Measurements from ENCODE around the gene VAT1L.

VAT1L gene

DNA sequence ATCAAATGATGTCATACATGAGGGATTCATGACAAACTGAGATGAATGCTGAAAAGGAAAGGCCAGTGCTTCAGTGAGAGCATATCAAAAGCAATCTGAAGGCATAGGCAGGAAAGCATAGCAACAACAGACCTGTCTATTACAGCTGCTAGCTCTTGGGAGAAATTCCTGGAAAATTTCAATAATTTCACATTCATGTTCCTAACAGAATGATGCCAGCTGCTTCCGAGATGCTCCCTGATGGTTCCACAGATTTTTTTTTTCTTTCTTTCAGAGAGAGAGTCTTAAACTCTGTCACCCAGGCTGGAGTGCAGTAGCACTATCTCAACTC is 183.7 kb downstream of the VAT1L start:
- TF ChIP-seq, protein P1, sequence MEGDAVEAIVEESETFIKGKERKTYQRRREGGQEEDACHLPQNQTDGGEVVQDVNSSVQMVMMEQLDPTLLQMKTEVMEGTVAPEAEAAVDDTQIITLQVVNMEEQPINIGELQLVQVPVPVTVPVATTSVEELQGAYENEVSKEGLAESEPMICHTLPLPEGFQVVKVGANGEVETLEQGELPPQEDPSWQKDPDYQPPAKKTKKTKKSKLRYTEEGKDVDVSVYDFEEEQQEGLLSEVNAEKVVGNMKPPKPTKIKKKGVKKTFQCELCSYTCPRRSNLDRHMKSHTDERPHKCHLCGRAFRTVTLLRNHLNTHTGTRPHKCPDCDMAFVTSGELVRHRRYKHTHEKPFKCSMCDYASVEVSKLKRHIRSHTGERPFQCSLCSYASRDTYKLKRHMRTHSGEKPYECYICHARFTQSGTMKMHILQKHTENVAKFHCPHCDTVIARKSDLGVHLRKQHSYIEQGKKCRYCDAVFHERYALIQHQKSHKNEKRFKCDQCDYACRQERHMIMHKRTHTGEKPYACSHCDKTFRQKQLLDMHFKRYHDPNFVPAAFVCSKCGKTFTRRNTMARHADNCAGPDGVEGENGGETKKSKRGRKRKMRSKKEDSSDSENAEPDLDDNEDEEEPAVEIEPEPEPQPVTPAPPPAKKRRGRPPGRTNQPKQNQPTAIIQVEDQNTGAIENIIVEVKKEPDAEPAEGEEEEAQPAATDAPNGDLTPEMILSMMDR (IDR thresholded peaks at IDR 0.05): no peak
- Mint-ChIP-seq H3K27ac (no peak overlapping the region), H3K4me1 (no peaks in the 10 kb centered on the region), H3K27me3 (ENCODE audit: low read depth, poor library complexity) (peaks cover 17% of the 10 kb centered on the region), H3K9me3 (no peaks in the 10 kb centered on the region), H3K36me3 (ENCODE audit: low read depth) (no peaks in the 10 kb centered on the region), H3K4me3 (no peak overlapping the region)
- DNase-seq: no peak

DNA sequence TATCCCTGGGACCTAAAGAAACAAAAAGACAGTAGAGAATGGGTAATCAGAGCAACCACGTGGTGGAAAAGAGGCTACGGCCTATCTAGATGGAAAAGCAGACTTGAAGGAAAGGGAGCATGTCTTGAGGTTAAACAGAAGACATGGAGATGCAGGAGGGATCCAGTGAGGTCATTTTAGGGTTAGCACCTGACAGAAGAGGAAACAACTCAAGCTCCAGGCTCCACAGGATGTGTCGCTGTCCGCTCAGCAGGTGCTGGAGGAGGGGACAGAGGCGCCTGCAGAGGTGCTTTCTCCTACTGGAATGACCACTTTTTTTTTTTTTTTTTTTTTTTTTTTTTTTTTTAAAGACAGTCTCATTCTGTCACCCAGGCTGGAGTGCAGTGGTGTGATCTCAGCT is 186.5 kb downstream of the VAT1L start:
- Mint-ChIP-seq H3K27me3 (ENCODE audit: low read depth, poor library complexity) (peaks cover 11% of the 10 kb centered on the region), H3K4me3 (no peak overlapping the region), H3K36me3 (ENCODE audit: low read depth) (no peaks in the 10 kb centered on the region), H3K4me1 (no peaks in the 10 kb centered on the region), H3K9me3 (no peaks in the 10 kb centered on the region), H3K27ac (no peak overlapping the region)
- TF ChIP-seq, protein P1 (IDR thresholded peaks at IDR 0.05): no peak
- DNase-seq: peak; percentile 61

DNA sequence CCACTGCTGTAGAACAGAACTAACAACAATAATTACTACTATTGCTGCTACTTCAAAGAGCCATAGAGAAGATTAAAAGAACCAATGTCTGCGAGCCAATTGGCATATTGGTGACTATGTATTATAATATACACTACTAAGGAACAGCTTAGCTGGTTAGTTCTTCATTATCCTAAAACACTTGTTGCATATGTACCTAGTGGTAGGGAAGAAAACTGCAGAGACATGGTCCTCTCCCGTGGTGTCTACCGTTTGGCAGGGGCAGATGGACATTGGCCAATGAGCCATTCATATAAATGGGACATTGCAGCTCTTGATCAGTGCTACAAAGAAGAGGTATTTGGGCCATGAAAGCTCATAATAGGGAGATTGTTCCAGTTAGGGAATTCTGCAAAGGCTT is 187.6 kb downstream of the VAT1L start:
- no peak overlapping the region for H3K4me3 Mint-ChIP-seq
- TF ChIP-seq, protein P1 (IDR thresholded peaks at IDR 0.05): no peak
- no peaks in the 10 kb centered on the region for H3K36me3 Mint-ChIP-seq (ENCODE audit: low read depth)
- no peaks in the 10 kb centered on the region for H3K4me1 Mint-ChIP-seq
- H3K27me3 Mint-ChIP-seq (ENCODE audit: low read depth, poor library complexity): peaks cover 11% of the 10 kb centered on the region
- no peak overlapping the region for H3K27ac Mint-ChIP-seq
- no peaks in the 10 kb centered on the region for H3K9me3 Mint-ChIP-seq
- DNase-seq: no peak

DNA sequence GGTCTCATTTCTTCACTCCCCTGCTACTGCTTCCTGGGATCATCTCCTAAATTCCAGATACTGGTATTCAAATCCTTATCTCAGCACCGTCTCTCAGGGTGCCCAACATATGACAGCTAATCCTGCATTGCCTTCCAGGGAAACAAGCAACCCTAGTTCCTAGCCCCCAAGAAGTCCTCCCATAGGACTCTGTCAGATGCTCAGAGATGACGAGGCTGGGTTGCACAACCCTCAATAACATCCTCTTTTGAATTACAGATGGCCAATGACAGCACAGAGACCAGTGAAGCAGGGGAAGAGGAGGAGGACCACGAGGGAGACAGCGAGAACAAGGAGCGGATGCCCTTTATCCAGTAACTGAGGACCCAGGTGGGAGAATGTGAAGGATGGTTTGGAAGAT is 189.0 kb downstream of the VAT1L start:
- Mint-ChIP-seq H3K4me3 (no peak overlapping the region), H3K27me3 (ENCODE audit: low read depth, poor library complexity) (peaks cover 8% of the 10 kb centered on the region), H3K27ac (no peak overlapping the region), H3K9me3 (no peaks in the 10 kb centered on the region), H3K4me1 (no peaks in the 10 kb centered on the region), H3K36me3 (ENCODE audit: low read depth) (no peaks in the 10 kb centered on the region)
- no peak for DNase-seq
- TF ChIP-seq, protein P1 (IDR thresholded peaks at IDR 0.05): no peak

DNA sequence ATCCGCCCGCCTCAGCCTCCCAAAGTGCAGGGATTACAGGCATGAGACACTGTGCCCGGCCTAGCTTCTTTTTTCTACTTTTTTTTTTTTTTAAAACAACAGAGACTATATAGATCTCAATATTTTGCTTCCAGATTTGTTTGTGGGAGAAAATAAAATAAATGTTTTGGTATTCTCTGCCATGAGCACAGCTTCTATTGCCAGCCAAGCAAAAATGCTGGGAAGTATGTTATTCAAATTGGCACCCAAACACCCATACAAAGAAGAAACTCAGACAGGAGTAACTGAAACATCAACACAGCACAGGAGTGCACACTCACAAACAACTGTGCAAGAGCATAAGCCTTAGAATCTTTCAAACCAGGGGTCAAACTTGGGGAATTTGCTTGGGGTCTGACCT is 196.7 kb downstream of the VAT1L start:
- DNase-seq: no peak
- Mint-ChIP-seq H3K36me3 (ENCODE audit: low read depth) (no peaks in the 10 kb centered on the region), H3K27ac (no peak overlapping the region), H3K4me1 (peaks cover 8% of the 10 kb centered on the region), H3K4me3 (no peak overlapping the region), H3K27me3 (ENCODE audit: low read depth, poor library complexity) (peaks cover 8% of the 10 kb centered on the region), H3K9me3 (peaks cover 3% of the 10 kb centered on the region)
- TF ChIP-seq, protein P1 (IDR thresholded peaks at IDR 0.05): no peak

DNA sequence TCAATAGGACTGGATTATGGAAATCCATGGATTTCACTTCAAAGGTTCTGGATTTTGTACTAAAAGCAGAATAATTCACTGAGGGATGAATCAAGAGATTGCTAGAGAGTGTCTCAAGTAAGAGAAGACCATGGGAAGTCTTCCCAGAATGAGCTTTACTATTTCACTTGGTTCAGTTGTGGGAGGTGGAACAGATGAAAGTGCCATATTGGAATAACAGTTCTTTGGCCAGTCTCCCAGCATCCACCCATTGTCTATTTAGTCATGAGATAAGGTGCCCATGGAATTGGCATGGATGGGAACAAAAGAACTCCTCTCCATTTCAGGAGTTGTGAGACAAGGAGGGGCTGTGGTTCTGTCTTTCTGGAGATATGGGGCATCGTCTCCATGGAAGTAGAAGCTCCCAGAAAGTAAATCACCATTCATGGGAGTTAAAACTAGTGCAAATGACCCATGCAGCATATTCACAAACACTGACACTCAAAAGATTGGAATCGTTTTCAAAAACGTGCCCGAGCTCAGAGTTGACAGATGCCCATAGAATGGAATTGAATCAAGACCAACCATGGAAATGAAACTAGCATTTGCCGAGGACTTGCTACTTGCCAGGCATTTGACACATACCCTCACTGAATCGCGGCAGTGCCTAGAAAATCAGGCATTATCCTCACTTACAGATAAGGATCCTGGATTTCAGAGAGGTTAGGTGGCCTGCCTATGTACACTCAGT is 197.8 kb downstream of the VAT1L start:
- Mint-ChIP-seq H3K4me1 (peaks cover 8% of the 10 kb centered on the region), H3K36me3 (ENCODE audit: low read depth) (no peaks in the 10 kb centered on the region), H3K27me3 (ENCODE audit: low read depth, poor library complexity) (peaks cover 8% of the 10 kb centered on the region), H3K9me3 (peaks cover 8% of the 10 kb centered on the region), H3K27ac (no peak overlapping the region), H3K4me3 (no peak overlapping the region)
- TF ChIP-seq, protein P1 (IDR thresholded peaks at IDR 0.05): no peak
- no peak for DNase-seq
